ENCODE measurements around the gene DOCK7.
"Not testable (repeated sequence)": the region's sequence is repeated elsewhere in the genome, so short reads cannot be mapped to it uniquely, and the experiment has no call there.

The DOCK7 gene

DNA sequence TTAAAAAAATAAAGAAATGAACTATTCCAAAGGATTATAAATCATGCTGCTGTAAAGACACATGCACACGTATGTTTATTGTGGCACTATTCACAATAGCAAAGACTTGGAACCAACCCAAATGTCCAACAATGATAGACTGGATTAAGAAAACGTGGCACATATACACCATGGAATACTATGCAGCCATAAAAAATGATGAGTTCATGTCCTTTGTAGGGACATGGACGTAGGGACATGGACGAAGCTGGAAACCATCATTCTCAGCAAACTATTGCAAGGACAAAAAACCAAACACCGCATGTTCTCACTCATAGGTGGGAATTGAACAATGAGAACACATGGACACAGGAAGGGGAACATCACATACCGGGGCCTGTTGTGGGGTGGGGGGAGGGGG is 160.8 kb downstream of the DOCK7 start:
- DNase-seq = not testable (repeated sequence)

- DNase-seq = no peak
These were observed 164.3 kb downstream of the DOCK7 start for GRCh38 chr1:62523860-62524259.

GRCh38 chr1:62516600-62516999 is 171.6 kb downstream of the DOCK7 start:
- no peak for DNase-seq

DNA sequence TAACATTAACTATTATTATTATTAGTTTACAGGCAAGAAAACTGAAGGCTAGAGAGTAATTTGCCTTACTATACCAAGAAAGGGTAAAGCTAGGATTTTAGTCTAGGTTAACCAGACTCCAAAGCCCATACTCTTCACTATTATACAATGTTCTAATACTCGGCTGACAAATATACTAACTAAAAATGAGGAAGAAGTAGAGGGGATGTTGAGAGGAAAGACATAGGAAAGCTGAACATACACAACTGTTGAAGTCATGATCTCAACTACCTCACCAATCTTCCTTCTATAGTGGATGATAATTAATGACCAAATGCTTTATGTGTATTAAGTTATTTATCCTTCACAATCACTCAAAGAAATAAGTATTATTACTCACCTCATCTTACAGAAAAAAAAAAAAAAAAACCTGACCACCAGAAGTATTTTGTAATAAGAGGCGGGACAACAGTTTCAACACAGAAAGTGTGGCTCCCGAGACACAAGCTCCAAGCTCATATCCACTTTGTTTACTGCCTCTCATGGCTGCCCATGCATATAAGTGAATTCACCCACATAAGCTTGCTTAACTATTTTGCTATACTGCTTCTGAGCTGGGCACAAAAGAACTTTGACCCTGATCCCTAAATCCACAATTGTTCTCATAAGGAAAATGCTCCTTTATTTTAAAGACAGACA is 173.3 kb downstream of the DOCK7 start:
- no peak for DNase-seq

DNA sequence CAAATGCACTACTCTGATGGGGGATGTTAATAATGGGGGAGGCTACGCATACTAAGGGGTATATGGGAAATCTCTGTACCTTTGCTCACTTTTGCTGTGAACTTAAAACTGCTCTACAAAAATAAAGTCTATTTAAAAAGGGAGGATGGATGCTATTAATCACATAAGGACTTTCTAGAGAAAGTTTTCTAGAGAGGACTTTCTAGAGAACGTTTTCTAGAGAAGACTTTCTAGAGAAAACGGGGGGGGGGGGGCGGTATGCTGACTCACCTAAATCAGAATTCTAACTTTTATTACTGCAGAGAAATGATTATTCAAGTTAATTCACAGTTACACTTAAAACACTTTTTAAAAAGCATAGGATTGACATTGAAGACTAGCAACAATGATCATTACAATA is 175.2 kb downstream of the DOCK7 start:
- DNase-seq = no peak

- DNase-seq = no peak
These were observed 179.2 kb downstream of the DOCK7 start for GRCh38 chr1:62509028-62509427.

DNA sequence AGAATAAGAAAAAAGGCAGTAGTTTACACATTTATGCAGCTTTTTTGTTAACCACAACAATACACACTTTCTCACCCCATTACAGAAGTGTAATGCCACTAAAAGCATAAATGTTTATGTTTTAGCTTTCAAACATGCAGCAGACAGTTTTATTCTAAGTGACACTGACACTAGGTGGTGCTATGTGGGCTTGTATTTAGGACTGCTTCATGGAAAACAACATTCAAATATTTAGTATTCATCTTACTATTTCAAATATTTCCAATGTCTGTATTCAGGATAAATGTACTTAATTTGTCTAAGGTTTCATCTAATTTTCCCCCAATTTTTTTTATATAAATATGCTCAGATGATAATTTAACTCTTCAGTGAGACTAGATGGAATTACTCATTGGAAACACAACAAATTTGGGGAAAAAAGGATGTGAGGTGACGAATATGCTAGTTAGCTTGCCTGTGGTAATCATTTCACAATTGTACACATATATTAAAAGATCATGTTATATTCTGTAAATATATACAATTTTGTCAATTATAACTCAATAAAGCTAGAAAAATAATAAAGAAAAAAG is 179.9 kb downstream of the DOCK7 start:
- DNase-seq = peak; percentile 76

DNA sequence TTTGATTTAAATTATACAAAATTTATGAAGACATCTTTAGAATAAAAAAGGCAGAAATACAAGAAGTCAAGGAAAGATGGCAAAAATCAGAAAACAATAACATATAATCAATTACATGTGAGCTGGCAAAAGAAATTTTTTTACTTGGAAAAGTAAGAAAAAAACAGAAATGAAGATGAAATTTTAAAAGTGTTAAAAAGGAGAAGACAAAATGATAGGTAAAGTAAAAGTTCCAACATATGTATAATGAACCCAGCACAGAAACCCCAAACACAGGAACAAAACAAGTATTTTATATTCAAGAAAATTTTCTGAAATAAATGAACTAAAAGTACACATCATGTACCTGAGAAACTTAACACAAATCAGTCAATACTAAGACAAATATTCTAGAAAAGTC is 188.0 kb downstream of the DOCK7 start:
- DNase-seq = no peak

- DNase-seq = no peak
These were observed 194.0 kb downstream of the DOCK7 start for GRCh38 chr1:62494137-62494536.

- DNase-seq = no peak
These were observed 194.5 kb downstream of the DOCK7 start for GRCh38 chr1:62493656-62494055.

DNA sequence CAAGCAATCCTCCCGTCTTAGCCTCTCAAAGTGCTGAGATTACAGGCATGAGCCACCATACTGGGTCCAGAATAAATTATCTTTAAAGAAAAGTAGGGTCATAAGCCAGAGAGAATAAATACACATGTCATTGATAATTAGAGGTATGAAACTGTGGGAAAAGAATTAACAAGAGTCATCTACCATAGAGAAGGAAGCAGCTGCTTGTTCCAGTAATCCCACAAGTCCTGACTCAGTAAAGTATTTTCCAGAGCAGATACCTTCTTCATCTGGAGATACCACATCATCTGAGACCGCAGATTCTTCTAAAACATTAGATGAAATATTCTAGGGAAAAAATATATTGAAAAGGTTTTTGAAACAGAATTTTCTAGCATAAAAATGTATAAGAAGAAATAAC is 195.7 kb downstream of the DOCK7 start:
- no peak for DNase-seq

DNA sequence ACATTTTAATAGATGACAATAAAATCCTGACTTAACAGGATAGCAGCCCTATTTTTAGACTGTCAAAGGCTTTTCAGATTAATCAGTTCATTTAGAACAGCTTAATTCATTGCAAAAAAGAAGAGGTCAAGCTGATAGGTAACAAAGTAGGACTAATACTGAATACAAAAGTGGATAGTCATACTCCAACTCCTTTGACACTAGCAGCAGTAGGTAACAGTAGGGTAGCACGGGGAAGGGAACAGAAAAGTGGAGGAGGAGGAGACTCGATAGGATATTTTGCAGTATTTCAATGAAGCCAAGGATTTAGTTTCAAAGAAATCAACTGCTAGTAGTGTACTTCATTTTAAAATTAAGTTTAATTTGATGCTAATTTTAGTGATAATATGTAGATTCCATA is 200.2 kb downstream of the DOCK7 start:
- no peak for DNase-seq

DNA sequence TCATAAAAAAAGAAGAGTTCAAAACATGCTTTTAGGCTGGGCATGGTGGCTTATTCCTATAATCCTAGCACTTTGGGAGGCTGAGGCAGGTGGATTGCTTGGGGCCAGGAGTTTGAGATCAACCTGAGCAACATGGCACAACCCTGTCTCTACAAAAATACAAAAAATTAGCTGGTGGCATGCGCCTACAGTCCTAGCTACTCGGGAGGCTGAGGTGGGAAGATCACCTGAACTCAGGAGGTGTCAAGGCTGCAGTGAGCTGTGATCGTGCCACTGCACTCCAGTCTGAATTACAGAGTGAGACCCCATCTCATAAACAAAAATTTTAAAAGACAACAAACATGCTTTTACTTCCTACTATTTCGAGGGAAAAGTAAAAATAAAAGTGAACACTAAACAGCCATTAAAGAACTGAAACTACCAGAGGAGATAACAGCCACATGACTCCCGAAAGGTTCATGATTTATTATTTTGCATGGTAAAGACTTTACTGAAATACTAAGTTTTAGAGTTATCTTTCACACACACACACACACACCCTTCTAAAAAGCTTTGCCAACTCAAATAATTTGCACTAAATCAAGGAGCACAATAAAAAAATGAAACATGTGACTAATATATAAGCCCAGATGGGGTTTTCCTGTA is 203.2 kb downstream of the DOCK7 start:
- DNase-seq = peak; percentile 48

DNA sequence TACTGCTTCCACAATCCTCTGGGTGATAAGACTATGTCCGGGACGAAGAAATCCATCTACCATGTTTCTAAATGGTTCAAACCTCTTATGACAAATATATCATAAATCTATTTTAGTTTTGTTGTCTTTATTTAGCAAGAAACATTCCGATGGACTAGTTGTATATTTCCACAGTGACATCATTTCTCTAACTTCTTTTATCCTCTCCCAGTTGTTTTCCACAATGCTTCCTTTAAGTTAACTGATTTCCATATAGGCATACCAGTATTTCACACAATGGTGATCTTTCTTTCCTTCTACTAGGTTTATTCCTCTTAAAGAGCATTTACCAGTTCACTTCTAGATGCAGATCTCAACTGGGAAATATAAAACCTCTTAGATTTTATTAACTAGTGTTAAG is 206.5 kb downstream of the DOCK7 start:
- no peak for DNase-seq

- no peak for DNase-seq
These were observed 211.5 kb downstream of the DOCK7 start for GRCh38 chr1:62476525-62477219.

GRCh38 chr1:62467092-62467491 is 221.1 kb downstream of the DOCK7 start:
- no peak for DNase-seq

DNA sequence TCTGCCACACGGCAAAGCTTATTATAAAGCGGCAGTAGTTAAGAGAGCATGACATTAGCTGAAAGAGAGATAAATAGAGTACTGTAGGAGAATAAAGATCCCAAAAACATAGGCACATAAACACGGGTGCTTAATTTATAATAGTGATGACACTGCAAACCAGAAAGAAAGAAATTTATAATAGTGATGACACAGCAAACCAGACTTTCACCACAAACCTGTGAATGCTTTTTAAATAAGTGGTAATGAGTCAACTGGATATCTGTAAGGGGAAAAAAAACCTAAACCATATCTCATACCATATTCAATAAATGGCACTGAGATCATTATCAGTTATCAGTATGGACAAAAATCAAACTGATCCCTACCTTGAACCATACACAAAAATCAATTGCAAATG is 225.8 kb downstream of the DOCK7 start:
- DNase-seq = no peak

- DNase-seq = no peak
These were observed 230.2 kb downstream of the DOCK7 start for GRCh38 chr1:62457955-62458354.

DNA sequence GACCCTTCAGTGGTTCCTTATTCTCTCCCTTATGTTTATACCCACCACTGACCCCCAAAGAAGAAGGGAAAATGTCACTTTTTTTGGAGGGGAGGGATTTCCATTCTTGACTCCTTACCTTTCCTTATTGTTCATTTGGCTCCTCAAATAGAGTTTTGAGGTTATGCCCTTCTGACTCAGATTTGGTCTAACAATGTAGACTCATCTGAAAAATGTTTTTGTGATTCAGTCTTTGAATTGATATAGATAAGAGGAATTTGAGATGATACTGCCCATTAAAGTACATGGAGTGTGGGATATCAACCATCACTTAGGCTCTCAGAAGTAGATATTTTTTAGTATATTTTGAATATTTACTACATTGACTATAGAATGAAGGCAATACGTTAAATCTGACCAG is 235.2 kb downstream of the DOCK7 start:
- no peak for DNase-seq

DNA sequence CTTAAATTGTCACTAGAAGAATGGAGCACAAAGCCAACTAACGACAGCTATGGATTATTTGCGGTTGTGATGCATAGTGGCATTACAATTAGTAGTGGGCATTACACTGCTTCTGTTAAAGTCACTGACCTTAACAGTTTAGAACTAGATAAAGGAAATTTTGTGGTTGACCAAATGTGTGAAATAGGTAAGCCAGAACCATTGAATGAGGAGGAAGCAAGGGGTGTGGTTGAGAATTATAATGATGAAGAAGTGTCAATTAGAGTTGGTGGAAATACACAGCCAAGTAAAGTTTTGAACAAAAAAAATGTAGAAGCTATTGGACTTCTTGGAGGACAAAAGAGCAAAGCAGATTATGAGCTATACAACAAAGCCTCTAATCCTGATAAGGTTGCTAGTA is 237.9 kb downstream of the DOCK7 start:
- DNase-seq = no peak

GRCh38 chr1:62448221-62448933 is 239.8 kb downstream of the DOCK7 start:
- no peak for DNase-seq

DNA sequence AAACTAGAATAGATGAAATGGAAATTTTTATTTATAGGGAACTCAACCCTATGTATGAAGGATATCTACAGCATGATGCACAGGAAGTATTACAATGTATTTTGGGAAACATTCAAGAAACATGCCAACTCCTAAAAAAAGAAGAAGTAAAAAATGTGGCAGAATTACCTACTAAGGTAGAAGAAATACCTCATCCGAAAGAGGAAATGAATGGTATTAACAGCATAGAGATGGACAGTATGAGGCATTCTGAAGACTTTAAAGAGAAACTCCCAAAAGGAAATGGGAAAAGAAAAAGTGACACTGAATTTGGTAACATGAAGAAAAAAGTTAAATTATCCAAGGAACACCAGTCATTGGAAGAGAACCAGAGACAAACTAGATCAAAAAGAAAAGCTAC is 243.5 kb downstream of the DOCK7 start:
- no peak for DNase-seq

DNA sequence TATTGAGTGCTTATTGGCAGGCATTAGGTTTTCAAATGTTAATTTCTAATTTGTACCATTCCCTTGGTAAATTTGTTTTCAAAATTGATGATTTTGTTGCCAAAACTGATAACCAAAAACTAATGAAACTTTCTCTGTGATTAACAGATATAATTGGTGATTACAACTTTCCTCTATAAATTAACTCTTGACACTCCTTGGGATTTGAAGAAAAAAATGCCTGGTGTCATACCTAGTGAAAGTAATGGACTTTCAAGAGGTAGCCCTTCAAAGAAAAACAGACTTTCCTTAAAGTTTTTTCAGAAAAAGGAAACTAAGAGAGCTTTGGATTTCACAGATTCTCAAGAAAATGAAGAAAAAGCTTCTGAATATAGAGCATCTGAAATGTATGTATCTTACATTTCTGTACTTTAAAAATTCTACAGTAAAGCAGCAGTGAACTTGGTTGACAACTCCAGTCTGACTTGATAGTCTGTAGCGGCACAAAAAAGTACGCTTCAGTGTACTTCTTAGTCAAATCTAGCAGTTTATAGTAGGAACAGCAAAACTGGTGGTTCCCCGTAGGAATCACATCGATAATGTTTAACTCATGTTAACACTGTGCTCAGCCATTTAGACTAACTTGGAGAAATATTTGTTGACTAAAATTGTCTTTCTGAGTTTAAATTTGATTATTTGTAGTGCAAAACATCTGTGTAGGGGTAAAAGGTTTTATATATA is 248.4 kb downstream of the DOCK7 start:
- peak; percentile 12 for DNase-seq

All from hematopoietic multipotent progenitor cell treated with erythropoietin and hydrocortisone succinate and interleukin-3 and kit ligand, for 8 days (in vitro differentiated cells).